Natural killer cell (primary cell): ENCODE results near the gene MEOX1. TPM values are rescaled to one million over a fixed set of nuclear protein-coding genes. Genes with fewer than 3 reads are reported as not detected.
"Not testable (repeated sequence)": the region's sequence is repeated elsewhere in the genome, so short reads cannot be mapped to it uniquely, and the experiment has no call there.

Experiments
- ATAC-seq, 3 donors: fragments of 150-1000 bp in 2 of 3; fragments of 200-7000 bp in 1 of 3; cut with Tn5 transposase; 1 replicate in 1 of 3; 2 replicates in 2 of 3; pipeline ENCODE4 v1.10.0; 2021; ENCODE audit warnings: mild to moderate bottlenecking in 2 of 3, moderate library complexity in 2 of 3
- DNase-seq, 2 donors: peaks; one replicate each; pipeline versions ENCODE4 v3.0.0 to v3.0.0-alpha.2; 2013 to 2021; ENCODE audit warnings: mixed read lengths in 1 of 2
- H3K27ac ChIP-seq: one replicate; pipeline ENCODE4 v1.5.1; 2013; ENCODE audit warnings: mild to moderate bottlenecking, low read length
- H3K27me3 ChIP-seq: one replicate; pipeline ENCODE4 v1.6.1; 2013; ENCODE audit warnings: low read length; ENCODE audit not compliant: control insufficient read depth, insufficient read depth
- H3K36me3 ChIP-seq: one replicate; pipeline ENCODE4 v1.6.1; 2013; ENCODE audit warnings: low read length; ENCODE audit not compliant: control insufficient read depth, insufficient read depth
- H3K4me1 ChIP-seq: one replicate; pipeline ENCODE4 v1.6.1; 2013; ENCODE audit warnings: low read length; ENCODE audit not compliant: control insufficient read depth, insufficient read depth
- H3K4me3 ChIP-seq: one replicate; pipeline ENCODE4 v1.5.1; 2013; ENCODE audit warnings: low read length
- H3K9me3 ChIP-seq: one replicate; pipeline ENCODE4 v1.6.1; 2013; ENCODE audit warnings: low read length; ENCODE audit not compliant: control insufficient read depth, insufficient read depth
- H3K27ac Mint-ChIP-seq, 2 donors: one replicate each; pipeline ENCODE4 v1.8.0; 2022; ENCODE audit warnings: mild to moderate bottlenecking in 2 of 2, mixed read lengths in 2 of 2, moderate library complexity in 1 of 2
- H3K27me3 Mint-ChIP-seq, 2 donors: one replicate each; pipeline ENCODE4 v1.8.0; 2022; ENCODE audit warnings: low read depth in 2 of 2, mixed read lengths in 2 of 2
- H3K36me3 Mint-ChIP-seq: one replicate; pipeline ENCODE4 v1.8.0; 2022; ENCODE audit warnings: mixed read lengths
- H3K4me1 Mint-ChIP-seq, 2 donors: one replicate each; pipeline ENCODE4 v1.8.0; 2022; ENCODE audit warnings: mixed read lengths in 2 of 2
- H3K4me3 Mint-ChIP-seq: one replicate; pipeline ENCODE4 v1.8.0; 2022; ENCODE audit warnings: mild to moderate bottlenecking, moderate library complexity, mixed read lengths
- H3K9me3 Mint-ChIP-seq, 2 donors: one replicate each; pipeline ENCODE4 v1.8.0; 2022; ENCODE audit warnings: mixed read lengths in 2 of 2
- CTCF ChIP-seq: fragments of 200-600 bp; IDR thresholded peaks from one replicate; pipeline ENCODE4 v1.8.0; 2022; ENCODE audit warnings: antibody characterized with exemption
- WGBS: methylation state at CpG from one replicate; pipeline ENCODE4 v1.1.7; 2013; ENCODE audit warnings: missing lambda C conversion rate; ENCODE audit not compliant: insufficient coverage; 5-methylcytosine and 5-hydroxymethylcytosine counted together
- intact Hi-C: fragments of 100-400 bp; cut with micrococcal nuclease; formaldehyde crosslinking; loops from one replicate; pipeline ENCODE4 v1.14.2; 2022
- total RNA-seq, 4 donors: library from RNA; stranded (reverse); fragments of 120-200 nt in 1 of 4; gene quantifications; one replicate each; pipeline versions ENCODE4 v1.2.3 to v1.2.4, GENCODE V29; 2013 to 2022

The MEOX1 gene
- total RNA-seq, 3 donors from 2014 or later (not counting 1 experiment from before 2014, with no cell fraction given) = 0.18 TPM; not detected in 2

GRCh38 chr17:43690624-43691316, 29.0 kb upstream of the MEOX1 start:
- no peak for TF ChIP-seq CTCF
- intact Hi-C loops = no loop called here

GRCh38 chr17:43689814-43690213, 28.1 kb upstream of the MEOX1 start:
- Histone ChIP-seq H3K27ac (no peak overlapping the region), H3K4me3 (no peak overlapping the region), H3K9me3 (no peaks in the 10 kb centered on the region), H3K27me3 (no peaks in the 10 kb centered on the region), H3K4me1 (no peaks in the 10 kb centered on the region), H3K36me3 (no peaks in the 10 kb centered on the region)
- ATAC-seq (no peak), DNase-seq (no peak)
- no peaks in the 10 kb centered on the region for H3K4me1 Mint-ChIP-seq
- no peak overlapping the region for H3K27ac Mint-ChIP-seq
- no peaks in the 10 kb centered on the region for H3K9me3 Mint-ChIP-seq
- TF ChIP-seq CTCF = no peak
- H3K27me3 Mint-ChIP-seq = peaks cover 6 to 16% of the 10 kb centered on the region in 2 donors
- no peaks in the 10 kb centered on the region for H3K36me3 Mint-ChIP-seq
- WGBS = 69% methylated on average over 6 of the region's 6 CpGs
- H3K4me3 Mint-ChIP-seq = no peak overlapping the region
- intact Hi-C loops = no loop called here

More at GRCh38 chr17:43690624-43691316, 29.0 kb upstream of the MEOX1 start:
- H3K9me3 Mint-ChIP-seq = no peaks in the 10 kb centered on the region
- no peaks in the 10 kb centered on the region for H3K4me1 Mint-ChIP-seq
- Histone ChIP-seq H3K27me3 (peaks cover 2% of the 10 kb centered on the region), H3K4me3 (no peak overlapping the region), H3K9me3 (no peaks in the 10 kb centered on the region), H3K4me1 (no peaks in the 10 kb centered on the region), H3K36me3 (no peaks in the 10 kb centered on the region), H3K27ac (no peak overlapping the region)
- no peaks in the 10 kb centered on the region for H3K36me3 Mint-ChIP-seq
- DNase-seq (no peak), ATAC-seq (no peak)
- 92% methylated on average over 7 of the region's 9 CpGs for WGBS
- peaks cover 7 to 16% of the 10 kb centered on the region in 2 donors for H3K27me3 Mint-ChIP-seq
- no peak overlapping the region for H3K4me3 Mint-ChIP-seq
- H3K27ac Mint-ChIP-seq = no peak overlapping the region

- no peaks in the 10 kb centered on the region for H3K9me3 ChIP-seq
- intact Hi-C loops = no loop called here
- Mint-ChIP-seq H3K4me1 (no peaks in the 10 kb centered on the region), H3K4me3 (no peak overlapping the region), H3K9me3 (no peaks in the 10 kb centered on the region), H3K27me3 (peaks cover 3 to 10% of the 10 kb centered on the region in 2 donors), H3K36me3 (no peaks in the 10 kb centered on the region), H3K27ac (no peak overlapping the region)
- H3K4me3 ChIP-seq = no peak overlapping the region
- WGBS = 100% methylated on average over 1 of the region's 3 CpGs
- H3K36me3 ChIP-seq = no peaks in the 10 kb centered on the region
- no peak overlapping the region for H3K27ac ChIP-seq
- DNase-seq = no peak
- no peaks in the 10 kb centered on the region for H3K27me3 ChIP-seq
- no peak for ATAC-seq
- no peak for TF ChIP-seq CTCF
- no peaks in the 10 kb centered on the region for H3K4me1 ChIP-seq
These were observed 27.4 kb upstream of the MEOX1 start for GRCh38 chr17:43689131-43689530.

- H3K9me3 ChIP-seq, H3K36me3 Mint-ChIP-seq, H3K27me3 Mint-ChIP-seq, intact Hi-C loops, H3K9me3 Mint-ChIP-seq, H3K27ac Mint-ChIP-seq, H3K27ac ChIP-seq, H3K27me3 ChIP-seq, ATAC-seq, H3K4me1 ChIP-seq, H3K4me3 ChIP-seq, H3K4me3 Mint-ChIP-seq, DNase-seq, H3K36me3 ChIP-seq, H3K4me1 Mint-ChIP-seq: not testable (repeated sequence)
- 90% methylated on average over 9 of the region's 9 CpGs for whole genome bisulfite sequencing
These were observed 25.2 kb upstream of the MEOX1 start for GRCh38 chr17:43686957-43687356.
